Amniotic epithelial cell (primary cell): ENCODE results near the gene SLC25A1.
"Not testable (repeated sequence)": the region's sequence is repeated elsewhere in the genome, so short reads cannot be mapped to it uniquely, and the experiment has no call there.

ENCODE experiments used
- DNase-seq: peaks from one replicate; pipeline ENCODE4 v3.0.0-alpha.2; 2010; ENCODE audit warnings: low read depth

The SLC25A1 gene

GRCh38 chr22:19166421-19166820 is 12.1 kb downstream of the SLC25A1 start:
- no peak for DNase-seq

GRCh38 chr22:19164425-19164824 is 14.1 kb downstream of the SLC25A1 start:
- DNase-seq = no peak

GRCh38 chr22:19158649-19159048 is 19.9 kb downstream of the SLC25A1 start:
- DNase-seq = not testable (repeated sequence)

GRCh38 chr22:19156109-19156508 is 22.4 kb downstream of the SLC25A1 start:
- not testable (repeated sequence) for DNase-seq

- no peak for DNase-seq
Observed at GRCh38 chr22:19152942-19153883, 25.3 kb downstream of the SLC25A1 start.

- no peak for DNase-seq
Observed at GRCh38 chr22:19151329-19152191, 27.0 kb downstream of the SLC25A1 start.

- DNase-seq = no peak
Observed at GRCh38 chr22:19150482-19151328, 27.8 kb downstream of the SLC25A1 start.

- no peak for DNase-seq
Observed at GRCh38 chr22:19149991-19150390, 28.5 kb downstream of the SLC25A1 start, which contains the start of gene GSC2. GSC2 (minus strand) TSS chr22:19150292; CDS start chr22:19150283, 9 bp downstream.

- no peak for DNase-seq
Observed at GRCh38 chr22:19149047-19149883, 29.3 kb downstream of the SLC25A1 start.

GRCh38 chr22:19148417-19149046 is 30.0 kb downstream of the SLC25A1 start:
- no peak for DNase-seq

- DNase-seq = no peak
Observed at GRCh38 chr22:19147195-19147780, 31.2 kb downstream of the SLC25A1 start.

GRCh38 chr22:19146215-19146968 is 32.1 kb downstream of the SLC25A1 start:
- DNase-seq = no peak

GRCh38 chr22:19143967-19144400 is 34.6 kb downstream of the SLC25A1 start:
- no peak for DNase-seq

GRCh38 chr22:19143212-19143611 is 35.3 kb downstream of the SLC25A1 start:
- DNase-seq = no peak

- DNase-seq = no peak
Observed at GRCh38 chr22:19142394-19142793, 36.1 kb downstream of the SLC25A1 start.

GRCh38 chr22:19139974-19140373 is 38.6 kb downstream of the SLC25A1 start:
- DNase-seq = no peak

- no peak for DNase-seq
Observed at GRCh38 chr22:19139001-19139356, 39.6 kb downstream of the SLC25A1 start.

- no peak for DNase-seq
Observed at GRCh38 chr22:19138217-19139000, 40.1 kb downstream of the SLC25A1 start.
